Right lobe of liver (tissue), 6 donors: ENCODE data around the gene ARID3B. TPM values are rescaled to one million over a fixed set of nuclear protein-coding genes. Genes with fewer than 3 reads are reported as not detected.

Experiments used
- ATAC-seq, 4 donors: fragments of 200-7000 bp; cut with Tn5 transposase; one replicate each; pipeline ENCODE4 v1.9.1; 2020; ENCODE audit warnings: mild to moderate bottlenecking in 4 of 4, moderate library complexity in 4 of 4
- DNase-seq, 3 donors: peaks; one replicate each; pipeline ENCODE4 v3.0.0-alpha.2; 2020
- H3K27ac ChIP-seq, 3 donors: fragments of 200-600 bp; one replicate each; pipeline ENCODE4 v1.8.0; 2022
- H3K27me3 ChIP-seq, 2 donors: fragments of 200-600 bp; one replicate each; pipeline ENCODE4 v1.8.0; 2022
- H3K36me3 ChIP-seq, 4 donors: fragments of 200-600 bp; sonication (generic) in 1 of 4; one replicate each; pipeline versions ENCODE4 v1.5.1 to v1.8.0; 2017 to 2022; ENCODE audit warnings: control low read depth in 1 of 4
- H3K4me1 ChIP-seq, 4 donors: fragments of 200-600 bp; sonication (generic) in 1 of 4; one replicate each; pipeline versions ENCODE4 v1.5.1 to v1.8.0; 2017 to 2022; ENCODE audit warnings: control low read depth in 1 of 4
- H3K4me3 ChIP-seq, 3 donors: fragments of 200-600 bp; one replicate each; pipeline ENCODE4 v1.8.0; 2022
- H3K9me3 ChIP-seq, 4 donors: fragments of 200-600 bp; sonication (generic) in 1 of 4; one replicate each; pipeline versions ENCODE4 v1.5.1 to v1.8.0; 2017 to 2022; ENCODE audit warnings: control low read depth in 1 of 4
- CTCF ChIP-seq, 4 donors: fragments of 200-600 bp in 3 of 4; fragments of 450-650 bp in 1 of 4; IDR thresholded peaks; one replicate each; pipeline versions ENCODE4 v1.5.1 to v1.8.0; 2016 to 2022; ENCODE audit warnings: antibody characterized with exemption in 4 of 4, mild to moderate bottlenecking in 2 of 4
- POLR2A ChIP-seq: fragments of 450-650 bp; IDR thresholded peaks from one replicate; pipeline ENCODE4 v1.6.1; 2017; ENCODE audit warnings: antibody characterized with exemption, mild to moderate bottlenecking
- WGBS: methylation state at CpG from one replicate; pipeline ENCODE4 v1.1.6; 2018; ENCODE audit warnings: low coverage, low lambda C conversion rate; ENCODE audit not compliant: insufficient coverage; ENCODE audit errors: missing lambda C conversion rate; 5-methylcytosine and 5-hydroxymethylcytosine counted together
- intact Hi-C, 2 donors: fragments of 100-400 bp; cut with DNase I; formaldehyde crosslinking; loops; one replicate each; pipeline versions ENCODE4 v1.11.2 to v1.14.1; 2022
- total RNA-seq, 6 experiments: library from RNA; depleted of rRNA in 2 of 6; stranded (reverse); fragments of >200 nt in 2 of 6; fragmentation: NEBNext Ultra II Directional in 3 of 6; extraction: Animal tissue kit (Norgen Biotek cat#: 25700) in 3 of 6; gene quantifications; one replicate each; pipeline versions ENCODE4 v1.1.0 to v1.2.4, GENCODE V29; 2016 to 2023
- donor health status: DM: no; HTN: yes; CAD: no.
- donor health status: DM: no; HTN: no; CAD: no.
- donor health status: DM: no; HTN: no; CAD: no.
- donor health status: DM: no; HTN: yes; CAD: no.
- donor health status: DM: no; HTN: yes; CAD: no.

Gene ARID3B
- total RNA-seq, 6 experiments from 2014 or later = 1.5 to 3.2 (median 2.3) TPM

- TF ChIP-seq CTCF (IDR thresholded peaks at IDR 0.05) (no peak), POLR2A (no peak)
- Histone ChIP-seq H3K27ac (no peak overlapping the region), H3K4me1 (peaks cover 0 to 5% (median 0%) of the 10 kb centered on the region in 4 donors), H3K4me3 (no peak overlapping the region), H3K9me3 (no peaks in the 10 kb centered on the region), H3K36me3 (no peaks in the 10 kb centered on the region), H3K27me3 (no peaks in the 10 kb centered on the region)
- intact Hi-C loops = no loop called here
- 83% methylated on average over 5 of the region's 5 CpGs for WGBS
- DNase-seq (no peak), ATAC-seq (no peak)
Observed at GRCh38 chr15:74528876-74529275, 12.1 kb upstream of the ARID3B start.

- H3K36me3 ChIP-seq = no peaks in the 10 kb centered on the region
- no peak overlapping the region for H3K27ac ChIP-seq
- no peak overlapping the region for H3K4me3 ChIP-seq
- TF ChIP-seq CTCF (IDR thresholded peaks at IDR 0.05) (no peak), POLR2A (no peak)
- 70% methylated on average over 8 of the region's 8 CpGs for WGBS
- DNase-seq (no peak), ATAC-seq (peak in 1 of 4 donors; percentile 25)
- no peaks in the 10 kb centered on the region for H3K27me3 ChIP-seq
- intact Hi-C loops = no loop called here
- no peaks in the 10 kb centered on the region for H3K9me3 ChIP-seq
- peaks cover 0 to 5% (median 0%) of the 10 kb centered on the region in 4 donors for H3K4me1 ChIP-seq
Observed at GRCh38 chr15:74529921-74530320, 11.1 kb upstream of the ARID3B start.

- Histone ChIP-seq H3K36me3 (no peaks in the 10 kb centered on the region), H3K4me1 (no peaks in the 10 kb centered on the region), H3K27me3 (no peaks in the 10 kb centered on the region), H3K9me3 (no peaks in the 10 kb centered on the region), H3K27ac (no peak overlapping the region), H3K4me3 (no peak overlapping the region)
- 95% methylated on average over 2 of the region's 2 CpGs for WGBS
- TF ChIP-seq CTCF (IDR thresholded peaks at IDR 0.05) (no peak), POLR2A (no peak)
- no peak for DNase-seq
- no peak for ATAC-seq
- intact Hi-C loops = no loop called here
Observed at GRCh38 chr15:74530771-74531143, 10.3 kb upstream of the ARID3B start.

- ATAC-seq (no peak), DNase-seq (no peak)
- Histone ChIP-seq H3K27me3 (no peaks in the 10 kb centered on the region), H3K36me3 (no peaks in the 10 kb centered on the region), H3K27ac (no peak overlapping the region), H3K9me3 (no peaks in the 10 kb centered on the region), H3K4me1 (no peaks in the 10 kb centered on the region), H3K4me3 (no peak overlapping the region)
- intact Hi-C loops = no loop called here
- WGBS = 49% methylated on average over 2 of the region's 4 CpGs
- no peak for TF ChIP-seq POLR2A
- TF ChIP-seq CTCF (IDR thresholded peaks at IDR 0.05) = no peak
Observed at GRCh38 chr15:74531144-74531811, 9.7 kb upstream of the ARID3B start.
